HS-5 (cell line): ENCODE data around the gene EMP3.

Source experiments
- DNase-seq: peaks from one replicate; pipeline ENCODE4 v3.0.0-alpha.2; 2012; ENCODE audit warnings: low read depth

Gene EMP3

DNA sequence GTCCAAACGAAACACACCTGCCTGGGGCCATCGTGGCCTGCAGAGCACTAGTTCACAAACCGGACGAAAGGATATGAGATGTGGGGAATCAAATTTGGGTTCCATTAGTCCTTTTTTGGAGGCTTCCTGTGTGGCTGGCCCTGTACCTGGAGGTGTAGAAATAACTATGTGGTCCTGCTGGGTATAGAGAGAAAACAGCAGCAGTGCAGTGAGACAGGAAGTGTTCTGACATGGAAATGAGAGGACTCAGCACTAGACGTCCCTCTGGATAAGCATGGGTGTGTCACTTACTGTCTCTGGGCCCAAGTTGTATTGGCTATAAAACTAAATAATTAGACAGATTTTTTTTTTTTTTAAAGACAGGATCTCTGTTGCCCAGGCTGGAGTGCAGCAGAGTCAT is 53.7 kb downstream of the EMP3 start:
- DNase-seq, result no peak
